WTC11 (cell line): ENCODE data around the gene ARFGAP2. TPM values are rescaled to one million over a fixed set of nuclear protein-coding genes. Genes with fewer than 3 reads are reported as not detected.

Experiments
- ATAC-seq: fragments of 200-7000 bp; cut with Tn5 transposase; 2 replicates; pipeline ENCODE4 v1.10.0; 2021; ENCODE audit warnings: mild to moderate bottlenecking, moderate library complexity
- CTCF ChIA-PET: fragments of 300-600 bp; sonication (Branson Sonifier 250); formaldehyde crosslinking; loops from one replicate; lab custom pipeline; 2021; ENCODE audit warnings: antibody characterized with exemption; lab: Charles Lee
- POLR2A ChIA-PET: fragments of 350-600 bp; sonication (Branson Sonifier 250); formaldehyde crosslinking; loops from one replicate; lab custom pipeline; 2021; ENCODE audit warnings: antibody characterized with exemption; lab: Charles Lee
- DNase-seq: peaks from one replicate; pipeline ENCODE4 v3.0.0; 2021; ENCODE audit warnings: low spot score
- H3K27ac Mint-ChIP-seq: 2 replicates; pipeline ENCODE4 v1.8.0; 2021; ENCODE audit warnings: mixed read lengths
- H3K27me3 Mint-ChIP-seq: 2 replicates; pipeline ENCODE4 v1.8.0; 2021; ENCODE audit warnings: low read depth, mild to moderate bottlenecking, moderate library complexity, mixed read lengths
- H3K36me3 Mint-ChIP-seq: 2 replicates; pipeline ENCODE4 v1.8.0; 2021; ENCODE audit warnings: mixed read lengths
- H3K4me1 Mint-ChIP-seq: 2 replicates; pipeline ENCODE4 v1.8.0; 2022; ENCODE audit warnings: mixed read lengths
- H3K4me3 Mint-ChIP-seq: 2 replicates; pipeline ENCODE4 v1.8.0; 2021; ENCODE audit warnings: mild to moderate bottlenecking, moderate library complexity, mixed read lengths
- H3K9me3 Mint-ChIP-seq: 2 replicates; pipeline ENCODE4 v1.8.0; 2021; ENCODE audit warnings: mixed read lengths
- AFF4 ChIP-seq: sonication (generic); formaldehyde crosslinking; IDR thresholded peaks from 2 replicates; pipeline ENCODE4 v1.8.1; 2023; ENCODE audit warnings: mild to moderate bottlenecking, missing genetic modification reagents, borderline replicate concordance
- EMX1 ChIP-seq: fragments of 250-450 bp; sonication (Bioruptor Pico); IDR thresholded peaks from 2 replicates; pipeline ENCODE4 v1.8.0; 2021; ENCODE audit warnings: mild to moderate bottlenecking
- FOXK1 ChIP-seq: sonication (generic); formaldehyde crosslinking; IDR thresholded peaks from 2 replicates; pipeline ENCODE4 v1.8.0; 2022; ENCODE audit warnings: mild to moderate bottlenecking, moderate library complexity, missing genetic modification reagents
- HMGA2 ChIP-seq: fragments of 250-450 bp; sonication (Bioruptor Pico); IDR thresholded peaks from 2 replicates; pipeline ENCODE4 v1.4.0; 2021; ENCODE audit warnings: mild to moderate bottlenecking, moderate library complexity
- HMGXB4 ChIP-seq: sonication (generic); formaldehyde crosslinking; IDR thresholded peaks from 2 replicates; pipeline ENCODE4 v1.8.1; 2023; ENCODE audit warnings: mild to moderate bottlenecking, moderate library complexity, missing genetic modification reagents
- KAT7 ChIP-seq: sonication (generic); formaldehyde crosslinking; IDR thresholded peaks from 2 replicates; pipeline ENCODE4 v1.8.1; 2023; ENCODE audit warnings: missing genetic modification reagents, mild to moderate bottlenecking, borderline replicate concordance
- MAX ChIP-seq: sonication (generic); formaldehyde crosslinking; IDR thresholded peaks from 2 replicates; pipeline ENCODE4 v1.8.0; 2022; ENCODE audit warnings: mild to moderate bottlenecking, missing genetic modification reagents
- NR2C2 ChIP-seq: sonication (generic); formaldehyde crosslinking; IDR thresholded peaks from 2 replicates; pipeline ENCODE4 v1.8.0; 2022; ENCODE audit warnings: mild to moderate bottlenecking, missing genetic modification reagents
- PREB ChIP-seq: sonication (generic); formaldehyde crosslinking; IDR thresholded peaks from 2 replicates; pipeline ENCODE4 v1.8.1; 2022; ENCODE audit warnings: mild to moderate bottlenecking, missing genetic modification reagents, moderate library complexity, borderline replicate concordance
- RORB ChIP-seq: fragments of 250-450 bp; sonication (Bioruptor Pico); IDR thresholded peaks from 2 replicates; pipeline ENCODE4 v1.9.0; 2021; ENCODE audit warnings: mild to moderate bottlenecking
- SMAD3 ChIP-seq: sonication (generic); formaldehyde crosslinking; IDR thresholded peaks from 2 replicates; pipeline ENCODE4 v1.8.0; 2022; ENCODE audit warnings: missing genetic modification reagents, mild to moderate bottlenecking, borderline replicate concordance
- STAT6 ChIP-seq: sonication (generic); formaldehyde crosslinking; conservative IDR thresholded peaks from 2 replicates; pipeline ENCODE4 v1.8.1; 2023; ENCODE audit warnings: mild to moderate bottlenecking, low read depth, missing genetic modification reagents, moderate library complexity
- ZNF121 ChIP-seq: sonication (generic); formaldehyde crosslinking; IDR thresholded peaks from 2 replicates; pipeline ENCODE4 v1.8.0; 2023; ENCODE audit warnings: missing genetic modification reagents
- ZNF423 ChIP-seq: fragments of 250-450 bp; sonication (Bioruptor Pico); IDR thresholded peaks from 2 replicates; pipeline ENCODE4 v2.1.2; 2022; ENCODE audit warnings: mild to moderate bottlenecking, moderate library complexity
- total RNA-seq: library from RNA; stranded (reverse); gene quantifications from 3 replicates; pipeline ENCODE4 v1.2.3, GENCODE V29; 2021
- TF ChIP-seq, protein P1 (sequence below): sonication (generic); formaldehyde crosslinking; IDR thresholded peaks from 2 replicates; pipeline ENCODE4 v1.8.1; 2023; ENCODE audit warnings: mild to moderate bottlenecking, missing genetic modification reagents, moderate library complexity
- TF ChIP-seq, protein P2 (sequence below): sonication (generic); formaldehyde crosslinking; IDR thresholded peaks from 2 replicates; pipeline ENCODE4 v1.8.0; 2022; ENCODE audit warnings: mild to moderate bottlenecking, missing genetic modification reagents

The ARFGAP2 gene
- total RNA-seq, 1 experiment from 2014 or later, result 73.0 TPM

DNA sequence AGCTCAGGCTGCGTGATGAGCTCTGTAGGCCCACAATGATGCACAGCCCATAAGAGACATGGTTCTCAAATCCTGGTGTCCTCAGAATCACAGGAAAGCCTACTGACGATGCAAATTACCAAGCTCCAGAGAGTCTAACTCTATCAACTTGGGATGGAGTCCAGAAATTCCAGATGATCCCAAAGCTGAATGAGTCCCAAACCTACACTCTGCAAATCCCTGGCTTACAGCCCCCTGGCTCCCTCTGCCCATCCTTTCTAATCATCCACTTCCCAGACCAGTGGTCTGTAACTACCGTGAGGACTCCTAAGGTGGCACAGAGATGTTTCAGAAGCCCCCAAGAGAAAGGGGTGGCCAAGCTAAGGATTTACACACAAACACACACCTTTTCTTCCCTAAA, 13.5 kb downstream of the ARFGAP2 start:
- POLR2A ChIA-PET, result interaction anchor here (0.6 to 1.2 kb wide), 5 partner anchors 10 to 773 kb away, joined by 3 to 6 read pairs (median 3); no protein-coding TSS in a partner anchor
- ATAC-seq (no peak), DNase-seq (no peak)
- CTCF ChIA-PET, result interaction anchor here (0.5 to 3.9 kb wide), 10 partner anchors 8 to 255 kb away, joined by 3 to 36 read pairs (median 4); partner anchors contain the start of genes ACP2 and NR1H3
- Mint-ChIP-seq H3K4me1 (0 out of 2 replicates have a peak, but pooled peaks cover 3% of the 10 kb centered on the region), H3K36me3 (peaks cover 41% of the 10 kb centered on the region), H3K27me3 (no peaks in the 10 kb centered on the region), H3K27ac (no peak overlapping the region), H3K4me3 (no peak overlapping the region), H3K9me3 (no peaks in the 10 kb centered on the region)
- TF ChIP-seq ZNF121 (CRISPR knock-in tag), result no peak

DNA sequence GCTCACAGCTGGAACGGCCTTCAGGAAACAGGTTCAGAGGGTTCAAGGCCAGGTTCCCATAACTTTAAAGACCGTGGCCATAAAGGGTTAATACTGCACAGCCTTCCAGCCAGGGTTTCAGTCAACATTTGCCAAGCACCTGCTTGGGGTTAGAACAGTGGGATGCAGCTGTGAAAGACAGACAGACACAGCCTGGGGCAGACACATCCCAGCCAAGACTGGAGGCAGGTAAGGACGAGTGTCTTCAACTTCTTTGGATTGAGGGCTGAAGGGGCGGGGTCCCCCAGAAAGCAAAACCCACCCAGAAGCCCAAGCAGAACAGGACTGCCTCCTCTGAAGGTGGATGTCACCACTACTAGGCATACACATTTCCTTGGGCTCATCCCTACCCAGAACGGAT, 14.3 kb downstream of the ARFGAP2 start:
- Mint-ChIP-seq H3K36me3 (peaks cover 33% of the 10 kb centered on the region), H3K4me1 (0 out of 2 replicates have a peak, but pooled peaks cover 3% of the 10 kb centered on the region), H3K27ac (no peak overlapping the region), H3K9me3 (no peaks in the 10 kb centered on the region), H3K4me3 (no peak overlapping the region), H3K27me3 (no peaks in the 10 kb centered on the region)
- no peak for ATAC-seq
- DNase-seq, result no peak
- ChIA-PET POLR2A (interaction anchor here (0.5 to 1.2 kb wide), 4 partner anchors 10 to 413 kb away, joined by 3 to 4 read pairs (median 3); no protein-coding TSS in a partner anchor), CTCF (interaction anchor here (0.5 to 3.9 kb wide), 12 partner anchors 9 to 277 kb away, joined by 3 to 36 read pairs (median 4); partner anchors contain the start of genes ACP2, DDB2 and NR1H3)
- TF ChIP-seq NR2C2 (CRISPR knock-in tag) (no peak), ZNF423 (CRISPR knock-in tag) (no peak), HMGA2 (no peak), EMX1 (CRISPR knock-in tag) (no peak), PREB (no peak), RORB (CRISPR knock-in tag) (no peak), AFF4 (no peak), MAX (CRISPR knock-in tag) (no peak), HMGXB4 (no peak)
- TF ChIP-seq, protein P1, sequence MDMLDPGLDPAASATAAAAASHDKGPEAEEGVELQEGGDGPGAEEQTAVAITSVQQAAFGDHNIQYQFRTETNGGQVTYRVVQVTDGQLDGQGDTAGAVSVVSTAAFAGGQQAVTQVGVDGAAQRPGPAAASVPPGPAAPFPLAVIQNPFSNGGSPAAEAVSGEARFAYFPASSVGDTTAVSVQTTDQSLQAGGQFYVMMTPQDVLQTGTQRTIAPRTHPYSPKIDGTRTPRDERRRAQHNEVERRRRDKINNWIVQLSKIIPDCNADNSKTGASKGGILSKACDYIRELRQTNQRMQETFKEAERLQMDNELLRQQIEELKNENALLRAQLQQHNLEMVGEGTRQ, result no peak

DNA sequence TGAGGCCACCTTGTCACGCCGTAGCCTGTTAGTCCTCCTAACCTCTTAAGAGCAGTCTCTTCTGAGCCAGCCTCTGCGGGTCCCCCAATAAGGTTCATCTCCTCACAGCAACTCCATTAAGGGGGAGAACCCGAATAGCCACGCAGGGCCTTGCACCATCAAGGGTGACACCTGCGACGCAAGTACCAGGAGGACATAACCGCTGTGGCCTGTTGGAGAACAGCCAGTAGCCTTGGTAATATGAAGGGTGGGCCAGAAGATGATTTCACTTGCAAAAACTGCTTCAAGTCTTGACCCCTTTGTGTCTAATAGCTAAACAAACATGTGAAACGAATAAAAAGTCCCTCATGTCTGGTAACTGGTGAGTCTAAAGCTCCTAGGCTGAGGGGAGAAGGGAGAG, 14.8 kb downstream of the ARFGAP2 start:
- ChIA-PET CTCF (interaction anchor here (0.7 to 3.9 kb wide), 11 partner anchors 9 to 284 kb away, joined by 3 to 36 read pairs (median 4); partner anchors contain the start of genes ACP2, DDB2 and NR1H3), POLR2A (interaction anchor here (0.6 to 1.2 kb wide), 2 partner anchors 9 to 413 kb away, joined by 3 to 4 read pairs; no protein-coding TSS in a partner anchor)
- Mint-ChIP-seq H3K27ac (no peak overlapping the region), H3K9me3 (no peaks in the 10 kb centered on the region), H3K4me1 (0 out of 2 replicates have a peak, but pooled peaks cover 3% of the 10 kb centered on the region), H3K27me3 (no peaks in the 10 kb centered on the region), H3K4me3 (no peak overlapping the region), H3K36me3 (peaks cover 29% of the 10 kb centered on the region)
- ATAC-seq (no peak), DNase-seq (no peak)
- no peak for TF ChIP-seq KAT7 (CRISPR knock-in tag)
- no peak for TF ChIP-seq STAT6 (CRISPR knock-in tag)
- no peak for TF ChIP-seq SMAD3
- TF ChIP-seq MAX (CRISPR knock-in tag), result no peak
- TF ChIP-seq, protein P2, sequence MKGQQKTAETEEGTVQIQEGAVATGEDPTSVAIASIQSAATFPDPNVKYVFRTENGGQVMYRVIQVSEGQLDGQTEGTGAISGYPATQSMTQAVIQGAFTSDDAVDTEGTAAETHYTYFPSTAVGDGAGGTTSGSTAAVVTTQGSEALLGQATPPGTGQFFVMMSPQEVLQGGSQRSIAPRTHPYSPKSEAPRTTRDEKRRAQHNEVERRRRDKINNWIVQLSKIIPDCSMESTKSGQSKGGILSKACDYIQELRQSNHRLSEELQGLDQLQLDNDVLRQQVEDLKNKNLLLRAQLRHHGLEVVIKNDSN (CRISPR knock-in tag), result no peak
- TF ChIP-seq FOXK1, result no peak
